Measurements from ENCODE around the gene TMEM178B.

- no peak for TF ChIP-seq EZH2 (IDR thresholded peaks at IDR 0.05)
- peak; percentile 45; the same call in 1 of the 2 replicates for TF ChIP-seq POLR2AphosphoS5 (IDR thresholded peaks at IDR 0.05; ENCODE audit: borderline replicate concordance, low read depth, low read length)
- peak; percentile 9 for TF ChIP-seq FOXP2 (optimal IDR thresholded peaks at IDR 0.05; ENCODE audit: control extremely low read depth, extremely low read length, insufficient read depth)
These were observed 20.2 kb upstream of the TMEM178B start for GRCh38 chr7:141053626-141054025.
